GM12891 (cell line): Measurements from ENCODE around the gene RGCC.

Experiments
- POLR2A ChIP-seq: IDR thresholded peaks from 2 replicates; pipeline ENCODE4 v1.6.1; 2011; ENCODE audit warnings: low read depth, low read length, control low read depth
- POLR2AphosphoS5 ChIP-seq: IDR thresholded peaks from 2 replicates; pipeline ENCODE4 v1.6.1; 2011; ENCODE audit warnings: low read depth, low read length, control low read depth
- TAF1 ChIP-seq: IDR thresholded peaks from 2 replicates; pipeline ENCODE4 v1.6.1; 2011; ENCODE audit warnings: low read depth, low read length, control low read depth

DNA sequence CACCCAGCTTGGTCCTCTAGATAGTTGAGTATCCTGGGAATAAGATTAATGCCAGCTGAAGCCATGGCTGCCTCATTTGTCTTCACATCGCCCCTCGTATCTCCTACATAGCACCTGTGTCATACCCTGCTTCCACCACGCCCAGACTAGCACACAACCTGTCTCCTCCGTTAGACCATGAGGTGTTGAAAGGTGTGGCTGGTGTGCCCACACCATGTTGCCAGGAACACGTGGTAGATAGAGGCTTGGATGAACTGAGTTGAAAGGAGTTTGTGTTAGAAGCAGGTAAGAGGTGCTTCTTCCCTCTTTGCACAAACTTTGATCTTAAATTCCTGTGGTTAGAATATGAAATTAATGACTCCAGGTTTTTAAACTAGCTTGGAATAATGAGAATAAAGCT, 40.1 kb downstream of the RGCC start:
- no peak for TF ChIP-seq TAF1
- TF ChIP-seq POLR2AphosphoS5: no peak
- no peak for TF ChIP-seq POLR2A
